ENCODE measurements around the gene JARID2.

Gene JARID2

GRCh38 chr6:15476631-15477380 lies 230.9 kb downstream of the JARID2 start:
- ChIA-PET CTCF (interaction anchor here (1.2 to 1.7 kb wide), 2 partner anchors 14 kb away, joined by 3 to 6 read pairs; no protein-coding TSS in a partner anchor), POLR2A (interaction anchor here (0.7 to 1.2 kb wide), 2 partner anchors 12 to 20 kb away, joined by 3 read pairs; no protein-coding TSS in a partner anchor)
- Histone ChIP-seq H3K27ac (ENCODE audit: insufficient read depth in 1 of 2, low read depth in 1 of 2, low read length in 2 of 2, poor library complexity in 1 of 2, severe bottlenecking in 2 of 2) (no peak overlapping the region), H3K36me3 (ENCODE audit: control insufficient read depth in 4 of 4, insufficient read depth in 4 of 4, low read length in 3 of 4) (peaks cover 5 to 44% (median 15%) of the 10 kb centered on the region in 4 experiments), H3K27me3 (replicated peaks in 2 of 5; ENCODE audit: control insufficient read depth in 4 of 5, insufficient read depth in 5 of 5, low read length in 4 of 5) (no peaks in the 10 kb centered on the region), H3K9me3 (ENCODE audit: control extremely low read depth in 1 of 5, control insufficient read depth in 4 of 5, insufficient read depth in 2 of 5, low read depth in 1 of 5, low read length in 4 of 5) (no peaks in the 10 kb centered on the region), H3K4me3 (ENCODE audit: control insufficient read depth in 1 of 7, extremely low read depth in 1 of 7, insufficient read depth in 4 of 7, low read depth in 2 of 7, low read length in 6 of 7) (no peak overlapping the region), H3K4me1 (ENCODE audit: control extremely low read depth in 1 of 4, control insufficient read depth in 4 of 4, insufficient read depth in 4 of 4, low read length in 3 of 4) (peaks cover 13 to 48% (median 29%) of the 10 kb centered on the region in 4 experiments)
- 87% methylated on average over 6 of the region's 7 CpGs for WGBS (ENCODE audit: insufficient coverage)
- no peak for DNase-seq

- peaks cover 0 to 47% (median 15%) of the 10 kb centered on the region in 4 experiments for H3K36me3 ChIP-seq (ENCODE audit: control insufficient read depth in 4 of 4, insufficient read depth in 4 of 4, low read length in 3 of 4)
- H3K27ac ChIP-seq (ENCODE audit: insufficient read depth in 1 of 2, low read depth in 1 of 2, low read length in 2 of 2, poor library complexity in 1 of 2, severe bottlenecking in 2 of 2) = peak overlapping the region in 1 of 2 experiments; percentile 38
- CTCF ChIA-PET = interaction anchor here (1.2 kb wide), 1 partner anchor 15 kb away, joined by 3 read pairs; no protein-coding TSS in a partner anchor
- POLR2A ChIA-PET = interaction anchor here (0.6 kb wide), 1 partner anchor 19 kb away, joined by 3 read pairs; no protein-coding TSS in a partner anchor
- H3K27me3 ChIP-seq (replicated peaks in 2 of 5; ENCODE audit: control insufficient read depth in 4 of 5, insufficient read depth in 5 of 5, low read length in 4 of 5) = no peaks in the 10 kb centered on the region
- no peaks in the 10 kb centered on the region for H3K9me3 ChIP-seq (ENCODE audit: control extremely low read depth in 1 of 5, control insufficient read depth in 4 of 5, insufficient read depth in 2 of 5, low read depth in 1 of 5, low read length in 4 of 5)
- H3K4me1 ChIP-seq (ENCODE audit: control extremely low read depth in 1 of 4, control insufficient read depth in 4 of 4, insufficient read depth in 4 of 4, low read length in 3 of 4) = peaks cover 13 to 43% (median 22%) of the 10 kb centered on the region in 4 experiments
- DNase-seq = no peak
- WGBS (ENCODE audit: insufficient coverage) = 92% methylated on average over 5 of the region's 5 CpGs
- H3K4me3 ChIP-seq (ENCODE audit: control insufficient read depth in 1 of 7, extremely low read depth in 1 of 7, insufficient read depth in 4 of 7, low read depth in 2 of 7, low read length in 6 of 7) = no peak overlapping the region
Observed at GRCh38 chr6:15477746-15478145, 231.9 kb downstream of the JARID2 start.

GRCh38 chr6:15479761-15480160 lies 233.9 kb downstream of the JARID2 start:
- Histone ChIP-seq H3K27me3 (replicated peaks in 2 of 5; ENCODE audit: control insufficient read depth in 4 of 5, insufficient read depth in 5 of 5, low read length in 4 of 5) (no peaks in the 10 kb centered on the region), H3K36me3 (ENCODE audit: control insufficient read depth in 4 of 4, insufficient read depth in 4 of 4, low read length in 3 of 4) (peaks cover 0 to 38% (median 8%) of the 10 kb centered on the region in 4 experiments), H3K9me3 (ENCODE audit: control extremely low read depth in 1 of 5, control insufficient read depth in 4 of 5, insufficient read depth in 2 of 5, low read depth in 1 of 5, low read length in 4 of 5) (no peaks in the 10 kb centered on the region), H3K4me3 (ENCODE audit: control insufficient read depth in 1 of 7, extremely low read depth in 1 of 7, insufficient read depth in 4 of 7, low read depth in 2 of 7, low read length in 6 of 7) (no peak overlapping the region), H3K4me1 (ENCODE audit: control extremely low read depth in 1 of 4, control insufficient read depth in 4 of 4, insufficient read depth in 4 of 4, low read length in 3 of 4) (peaks cover 13 to 45% (median 28%) of the 10 kb centered on the region in 4 experiments), H3K27ac (ENCODE audit: insufficient read depth in 1 of 2, low read depth in 1 of 2, low read length in 2 of 2, poor library complexity in 1 of 2, severe bottlenecking in 2 of 2) (no peak overlapping the region)
- DNase-seq = no peak
- POLR2A ChIA-PET = no interaction called here
- 88% methylated on average over 3 of the region's 5 CpGs for WGBS (ENCODE audit: insufficient coverage)
- CTCF ChIA-PET = interaction anchor here (1.2 to 2.2 kb wide), 2 partner anchors 11 to 44 kb away, joined by 3 to 6 read pairs; no protein-coding TSS in a partner anchor

GRCh38 chr6:15480525-15480924 lies 234.7 kb downstream of the JARID2 start:
- Histone ChIP-seq H3K27me3 (replicated peaks in 2 of 5; ENCODE audit: control insufficient read depth in 4 of 5, insufficient read depth in 5 of 5, low read length in 4 of 5) (no peaks in the 10 kb centered on the region), H3K4me1 (ENCODE audit: control extremely low read depth in 1 of 4, control insufficient read depth in 4 of 4, insufficient read depth in 4 of 4, low read length in 3 of 4) (peaks cover 6 to 41% (median 27%) of the 10 kb centered on the region in 4 experiments), H3K27ac (ENCODE audit: insufficient read depth in 1 of 2, low read depth in 1 of 2, low read length in 2 of 2, poor library complexity in 1 of 2, severe bottlenecking in 2 of 2) (no peak overlapping the region), H3K36me3 (ENCODE audit: control insufficient read depth in 4 of 4, insufficient read depth in 4 of 4, low read length in 3 of 4) (peaks cover 0 to 31% (median 6%) of the 10 kb centered on the region in 4 experiments), H3K4me3 (ENCODE audit: control insufficient read depth in 1 of 7, extremely low read depth in 1 of 7, insufficient read depth in 4 of 7, low read depth in 2 of 7, low read length in 6 of 7) (no peak overlapping the region), H3K9me3 (ENCODE audit: control extremely low read depth in 1 of 5, control insufficient read depth in 4 of 5, insufficient read depth in 2 of 5, low read depth in 1 of 5, low read length in 4 of 5) (no peaks in the 10 kb centered on the region)
- no peak for DNase-seq
- WGBS (ENCODE audit: insufficient coverage) = 79% methylated on average over 3 of the region's 7 CpGs
- CTCF ChIA-PET = interaction anchor here (1.0 to 2.2 kb wide), 5 partner anchors 9 to 43 kb away, joined by 3 to 6 read pairs (median 3); no protein-coding TSS in a partner anchor
- POLR2A ChIA-PET = no interaction called here

- DNase-seq = peak; percentile 29 to 92 (median 84)
- Histone ChIP-seq H3K36me3 (ENCODE audit: control insufficient read depth in 4 of 4, insufficient read depth in 4 of 4, low read length in 3 of 4) (peaks cover 0 to 22% (median 4%) of the 10 kb centered on the region in 4 experiments), H3K4me3 (ENCODE audit: control insufficient read depth in 1 of 7, extremely low read depth in 1 of 7, insufficient read depth in 4 of 7, low read depth in 2 of 7, low read length in 6 of 7) (peak overlapping the region in 1 of 7 experiments; percentile 19), H3K27me3 (replicated peaks in 2 of 5; ENCODE audit: control insufficient read depth in 4 of 5, insufficient read depth in 5 of 5, low read length in 4 of 5) (no peaks in the 10 kb centered on the region), H3K27ac (ENCODE audit: insufficient read depth in 1 of 2, low read depth in 1 of 2, low read length in 2 of 2, poor library complexity in 1 of 2, severe bottlenecking in 2 of 2) (peak overlapping the region in 1 of 2 experiments; percentile 19), H3K9me3 (ENCODE audit: control extremely low read depth in 1 of 5, control insufficient read depth in 4 of 5, insufficient read depth in 2 of 5, low read depth in 1 of 5, low read length in 4 of 5) (no peaks in the 10 kb centered on the region), H3K4me1 (ENCODE audit: control extremely low read depth in 1 of 4, control insufficient read depth in 4 of 4, insufficient read depth in 4 of 4, low read length in 3 of 4) (peaks cover 0 to 31% (median 23%) of the 10 kb centered on the region in 4 experiments)
- WGBS (ENCODE audit: insufficient coverage) = 33% methylated on average over 6 of the region's 10 CpGs
- CTCF ChIA-PET = interaction anchor here (1.0 to 2.2 kb wide), 6 partner anchors 8 to 13 kb away, joined by 3 to 6 read pairs (median 3); no protein-coding TSS in a partner anchor
- POLR2A ChIA-PET = interaction anchor here (0.7 kb wide), 1 partner anchor 9 kb away, joined by 3 read pairs; no protein-coding TSS in a partner anchor
Observed at GRCh38 chr6:15481390-15482291, 235.8 kb downstream of the JARID2 start.

- peaks cover 3 to 23% (median 12%) of the 10 kb centered on the region in 4 experiments for H3K36me3 ChIP-seq (ENCODE audit: control insufficient read depth in 4 of 4, insufficient read depth in 4 of 4, low read length in 3 of 4)
- DNase-seq = peak in 2 of 3 donors; percentile 22 to 37
- no peak overlapping the region for H3K4me3 ChIP-seq (ENCODE audit: control insufficient read depth in 1 of 7, extremely low read depth in 1 of 7, insufficient read depth in 4 of 7, low read depth in 2 of 7, low read length in 6 of 7)
- WGBS (ENCODE audit: insufficient coverage) = no CpG with 5 or more reads among the region's 1 CpG
- H3K4me1 ChIP-seq (ENCODE audit: control extremely low read depth in 1 of 4, control insufficient read depth in 4 of 4, insufficient read depth in 4 of 4, low read length in 3 of 4) = peaks cover 0 to 31% (median 21%) of the 10 kb centered on the region in 4 experiments
- ChIA-PET POLR2A (no interaction called here), CTCF (interaction anchor here (1.9 kb wide), 1 partner anchor 20 kb away, joined by 9 read pairs; no protein-coding TSS in a partner anchor)
- H3K27me3 ChIP-seq (replicated peaks in 2 of 5; ENCODE audit: control insufficient read depth in 4 of 5, insufficient read depth in 5 of 5, low read length in 4 of 5) = no peaks in the 10 kb centered on the region
- H3K9me3 ChIP-seq (ENCODE audit: control extremely low read depth in 1 of 5, control insufficient read depth in 4 of 5, insufficient read depth in 2 of 5, low read depth in 1 of 5, low read length in 4 of 5) = no peaks in the 10 kb centered on the region
- H3K27ac ChIP-seq (ENCODE audit: insufficient read depth in 1 of 2, low read depth in 1 of 2, low read length in 2 of 2, poor library complexity in 1 of 2, severe bottlenecking in 2 of 2) = no peak overlapping the region
Observed at GRCh38 chr6:15483060-15483459, 237.2 kb downstream of the JARID2 start.

Data from common myeloid progenitor, CD34-positive (primary cell).